Measurements from ENCODE around the gene LPP.

The LPP gene

GRCh38 chr3:188528396-188528795 is 374.4 kb downstream of the LPP start:
- no peak for DNase-seq

- no peak for DNase-seq
Observed at GRCh38 chr3:188529228-188529627, 375.3 kb downstream of the LPP start.

DNA sequence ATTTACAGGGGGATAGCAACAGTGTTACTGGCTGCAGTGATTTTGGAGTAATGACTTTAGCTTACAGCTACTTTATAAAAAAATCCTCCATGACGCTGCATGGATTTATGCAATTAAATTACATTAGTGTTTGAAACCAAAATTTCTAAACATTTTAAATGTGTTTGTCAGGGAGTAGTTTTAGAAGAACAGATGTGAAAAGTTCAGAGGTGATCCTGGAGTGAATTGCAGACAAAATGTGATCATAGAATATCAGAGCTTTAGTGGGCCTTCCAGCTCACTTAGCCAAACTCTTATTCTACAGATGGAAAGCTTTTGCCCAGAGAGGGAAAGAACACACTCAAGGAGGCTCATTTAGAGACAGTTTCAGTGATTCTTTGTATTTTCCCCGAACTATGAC is 376.3 kb downstream of the LPP start:
- no peak for DNase-seq

- DNase-seq, result no peak
Observed at GRCh38 chr3:188531210-188531609, 377.3 kb downstream of the LPP start.

GRCh38 chr3:188533172-188533571 is 379.2 kb downstream of the LPP start:
- no peak for DNase-seq

- no peak for DNase-seq
Observed at GRCh38 chr3:188533612-188534357, 379.8 kb downstream of the LPP start.

DNA sequence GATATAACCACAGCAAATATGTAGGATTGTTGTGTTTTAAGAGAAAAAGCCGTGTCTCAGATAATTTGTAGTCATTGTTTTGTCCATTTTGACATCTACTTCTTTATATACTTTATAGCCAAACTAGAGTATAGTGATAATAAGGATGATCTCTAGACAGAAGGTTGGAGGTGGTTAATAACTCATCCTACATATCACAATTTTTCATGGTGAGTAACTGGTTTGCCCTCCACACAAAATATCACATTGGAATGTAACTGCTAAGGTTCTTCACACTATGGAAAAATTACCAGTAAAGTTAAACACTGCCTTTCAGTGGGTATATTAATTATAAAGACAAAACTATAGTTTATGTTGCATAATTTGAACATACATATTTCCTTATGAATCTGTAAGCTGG is 380.7 kb downstream of the LPP start:
- no peak for DNase-seq

DNA sequence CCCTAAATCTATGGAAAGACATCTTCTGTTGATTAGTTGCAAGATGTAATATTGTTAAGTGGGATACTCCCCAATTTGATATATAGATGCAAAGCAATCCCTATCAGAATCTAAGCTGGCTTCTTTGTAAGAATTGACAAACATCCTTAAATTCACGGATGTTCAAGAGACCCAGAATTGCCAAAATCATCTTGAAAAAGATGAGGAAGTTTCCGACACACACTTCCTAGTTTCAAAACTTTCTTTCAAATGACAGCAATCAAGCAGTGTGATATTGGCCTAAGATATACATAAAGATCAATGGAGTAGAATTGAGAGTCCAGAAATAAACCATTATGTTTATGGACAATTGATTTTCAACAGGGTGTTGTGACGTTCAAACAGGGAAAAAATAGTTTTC is 383.6 kb downstream of the LPP start:
- DNase-seq, result peak in 2 of 4 experiments; percentile 43 to 52

DNA sequence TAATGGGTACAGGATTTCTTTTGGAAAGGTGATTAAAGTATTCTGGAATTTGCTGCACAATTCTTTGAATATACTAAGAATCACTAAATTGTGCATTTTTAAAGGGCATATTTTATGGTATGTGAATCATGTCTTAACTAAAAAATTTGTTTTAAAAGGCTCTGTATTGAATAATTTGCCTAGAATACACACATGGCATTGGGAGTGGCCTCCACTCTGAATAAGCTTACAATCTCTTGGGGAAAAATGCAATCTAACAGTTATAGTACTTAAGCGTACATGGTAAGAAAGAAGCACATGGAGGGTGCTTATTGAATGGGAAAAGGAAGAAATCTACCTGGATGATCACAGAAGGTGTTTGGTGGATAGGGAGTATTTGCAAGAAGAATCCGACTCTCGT is 385.1 kb downstream of the LPP start:
- DNase-seq, result no peak

GRCh38 chr3:188539631-188540194 is 385.8 kb downstream of the LPP start:
- DNase-seq, result no peak

- DNase-seq, result no peak
Observed at GRCh38 chr3:188542196-188542595, 388.2 kb downstream of the LPP start.

GRCh38 chr3:188544012-188544411 is 390.1 kb downstream of the LPP start:
- DNase-seq, result no peak

DNA sequence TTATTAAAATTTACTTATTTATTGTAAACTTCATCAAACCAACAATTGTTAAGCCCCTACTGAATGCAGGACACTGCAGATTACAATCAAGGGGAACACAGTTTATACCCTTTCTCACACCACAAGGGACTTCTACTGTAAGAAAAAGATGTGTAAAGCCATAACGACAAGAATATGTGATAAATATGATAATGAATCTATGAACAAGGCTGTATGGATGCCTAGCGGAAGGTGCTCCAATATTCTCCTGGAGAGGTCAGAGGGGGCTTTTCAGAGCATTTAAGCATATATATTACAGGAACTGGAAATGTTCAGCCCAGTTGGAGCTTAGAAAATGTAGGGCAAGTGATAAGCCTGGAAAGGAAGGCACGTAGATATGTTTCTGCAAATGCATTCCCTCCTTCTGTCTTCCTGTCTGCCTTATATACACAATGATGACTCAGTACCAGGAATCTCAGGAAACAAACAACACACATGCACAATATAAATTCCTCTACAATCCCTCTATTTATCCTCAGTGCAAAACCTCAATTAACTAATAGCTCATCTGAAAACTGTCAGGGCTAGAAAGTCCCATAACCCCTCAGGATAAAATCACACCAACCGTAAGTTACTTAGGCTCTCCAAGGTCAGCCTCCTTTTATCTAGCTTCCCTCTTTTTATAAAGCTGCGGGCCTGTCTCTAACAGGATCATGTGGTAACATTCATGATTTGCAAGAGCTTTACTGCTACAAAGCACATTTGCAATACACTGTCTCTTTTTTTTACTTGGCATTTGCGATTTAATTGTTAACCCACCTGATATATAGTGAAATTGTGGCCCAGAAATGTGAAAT is 393.1 kb downstream of the LPP start:
- peak in 3 of 4 experiments; percentile 21 to 38 (median 29) for DNase-seq

DNA sequence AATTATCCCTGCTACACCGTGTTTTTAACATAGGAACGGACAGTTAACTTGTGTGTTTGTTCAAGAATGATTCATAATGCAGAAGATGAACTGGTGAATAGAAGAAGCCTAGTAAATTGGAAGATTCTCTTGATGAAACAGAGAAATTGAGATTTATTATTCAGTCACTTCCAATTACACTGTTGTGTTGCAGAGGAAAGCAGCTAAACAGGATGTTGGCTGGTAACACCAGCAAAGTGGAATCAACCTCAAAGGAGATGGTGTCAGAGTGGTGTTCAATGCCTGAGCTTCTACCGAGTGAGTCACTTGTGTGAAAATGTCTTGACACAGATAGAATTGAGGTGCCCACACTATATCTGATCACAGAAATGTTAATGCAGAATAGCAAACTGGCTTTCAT is 399.6 kb downstream of the LPP start:
- no peak for DNase-seq

GRCh38 chr3:188554404-188554803 is 400.4 kb downstream of the LPP start:
- DNase-seq, result no peak

GRCh38 chr3:188557235-188557634 is 403.3 kb downstream of the LPP start:
- peak in 3 of 4 experiments; percentile 15 to 64 (median 54) for DNase-seq

DNA sequence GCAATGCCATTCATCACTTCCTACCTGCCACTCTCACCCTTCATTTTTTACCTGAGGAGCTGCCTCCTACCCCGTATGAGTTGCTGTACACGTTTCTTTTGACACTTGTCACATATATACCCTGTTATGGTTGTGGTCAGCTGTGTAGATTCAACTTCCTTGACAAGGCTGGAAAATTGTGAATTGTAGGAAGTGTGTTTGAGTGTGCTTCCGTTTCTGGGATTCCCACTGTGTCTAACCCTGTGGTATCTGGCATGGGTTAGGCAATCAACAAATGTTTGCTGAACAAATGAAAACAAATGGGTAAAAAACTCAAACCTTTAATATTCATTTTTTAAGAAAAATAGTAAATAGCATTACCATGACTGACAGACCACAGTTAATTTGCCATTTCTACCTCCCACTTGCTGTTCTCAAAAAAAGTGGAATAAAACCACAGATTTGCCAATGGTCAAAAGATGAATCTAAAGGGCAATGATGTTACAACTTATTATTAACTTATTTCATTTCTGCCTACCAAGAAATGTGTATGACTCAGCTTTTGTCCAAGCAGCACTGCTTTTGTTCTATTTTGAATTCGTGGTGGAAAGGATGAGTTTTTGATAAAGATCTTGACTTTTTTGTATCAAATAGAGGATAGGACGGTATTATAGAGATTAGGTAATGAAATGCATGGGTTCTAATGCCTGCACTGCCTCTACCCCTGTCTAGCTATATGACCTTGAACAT is 404.6 kb downstream of the LPP start:
- peak; percentile 47 to 74 (median 62) for DNase-seq

GRCh38 chr3:188559072-188559429 is 405.1 kb downstream of the LPP start:
- no peak for DNase-seq

- DNase-seq, result no peak
Observed at GRCh38 chr3:188559856-188560255, 405.9 kb downstream of the LPP start.

DNA sequence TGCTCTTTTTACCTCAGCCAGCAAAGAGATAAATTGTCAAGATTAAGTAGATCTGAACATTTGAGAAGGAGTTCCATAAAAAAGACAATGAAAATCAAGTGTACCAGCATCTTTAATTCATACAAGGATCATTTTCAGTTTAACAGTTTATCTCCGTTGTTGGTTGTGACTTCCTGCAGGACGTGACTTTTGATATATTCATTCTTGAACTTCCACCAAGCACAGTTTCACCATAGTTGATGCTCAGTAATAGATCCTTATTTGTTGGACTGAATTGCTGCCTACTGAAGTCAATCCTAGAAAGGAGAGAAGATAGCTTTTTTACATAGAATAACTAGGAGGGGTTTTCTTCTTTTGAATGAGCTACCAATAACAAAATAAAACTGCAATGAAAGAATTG is 408.2 kb downstream of the LPP start:
- DNase-seq, result no peak

- no peak for DNase-seq
Observed at GRCh38 chr3:188567478-188568195, 413.7 kb downstream of the LPP start.

DNA sequence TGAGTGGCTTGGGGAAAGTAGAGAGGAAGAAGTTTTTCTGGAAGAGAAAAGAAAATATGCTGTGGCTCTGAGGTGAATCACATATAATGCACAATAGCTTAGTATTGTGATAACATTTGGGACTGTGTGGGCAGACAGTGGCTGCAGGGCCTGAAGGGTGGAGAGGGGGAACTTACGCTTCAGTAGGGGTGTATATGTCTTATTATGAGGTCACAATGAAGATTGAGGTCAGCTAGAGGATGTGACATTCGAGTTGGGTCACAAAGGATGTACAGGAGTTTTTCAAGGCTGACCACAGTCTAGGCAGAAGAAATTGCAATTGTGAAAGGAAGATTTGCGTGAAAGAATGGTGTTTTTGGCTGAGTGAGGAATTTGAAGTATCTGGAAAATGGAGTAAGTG is 414.8 kb downstream of the LPP start:
- DNase-seq, result peak in 3 of 4 experiments; percentile 22 to 74 (median 28)

All from suppressor macrophage (primary cell).